Fibroblast of lung (primary cell): ENCODE measurements around the gene GNG12. TPM values are rescaled to one million over a fixed set of nuclear protein-coding genes. Genes with fewer than 3 reads are reported as not detected.
"Not testable (repeated sequence)": the region's sequence is repeated elsewhere in the genome, so short reads cannot be mapped to it uniquely, and the experiment has no call there.

Source experiments
- DNase-seq, 2 donors: peaks; one replicate each; pipeline versions ENCODE4 v3.0.0 to v3.0.0-alpha.2; 2010; ENCODE audit warnings: low read depth in 2 of 2
- H2AFZ ChIP-seq: 2 replicates; pipeline ENCODE4 v1.5.1; 2012; ENCODE audit warnings: low read length, control low read depth, inconsistent platforms
- H3K27ac ChIP-seq: 2 replicates; pipeline ENCODE4 v1.5.1; 2011; ENCODE audit warnings: low read length, control low read depth; ENCODE audit not compliant: insufficient read depth
- H3K27me3 ChIP-seq: 2 replicates; pipeline ENCODE4 v1.5.1; 2011; ENCODE audit warnings: mild to moderate bottlenecking, low read length; ENCODE audit not compliant: control insufficient read depth, insufficient read depth
- H3K36me3 ChIP-seq: 2 replicates; pipeline ENCODE4 v1.5.1; 2011; ENCODE audit warnings: low read length; ENCODE audit not compliant: control insufficient read depth, insufficient read depth
- H3K4me1 ChIP-seq: 2 replicates; pipeline ENCODE4 v1.5.1; 2011; ENCODE audit warnings: low read length; ENCODE audit not compliant: control insufficient read depth, insufficient read depth; ENCODE audit errors: extremely low read depth
- H3K4me2 ChIP-seq: 2 replicates; pipeline ENCODE4 v1.5.1; 2011; ENCODE audit warnings: low read length, control low read depth; ENCODE audit not compliant: insufficient read depth; ENCODE audit errors: extremely low read depth
- H3K4me3 ChIP-seq, 4 experiments: fragments of 200-600 bp in 1 of 4; sonication (generic) in 1 of 4; replicated peaks in 1 of 4; 2 replicates each; pipeline ENCODE4 v1.5.1; 2011 to 2016; ENCODE audit warnings: low read length in 4 of 4, low read depth in 3 of 4, mild to moderate bottlenecking in 3 of 4, control low read depth in 2 of 4, inconsistent platforms in 1 of 4, mixed read lengths in 1 of 4; ENCODE audit not compliant: insufficient read depth in 1 of 4; ENCODE audit errors: control extremely low read depth in 1 of 4
- H3K79me2 ChIP-seq: 2 replicates; pipeline ENCODE4 v1.5.1; 2012; ENCODE audit warnings: mild to moderate bottlenecking, low read length, inconsistent platforms; ENCODE audit not compliant: control insufficient read depth, insufficient read depth
- H3K9ac ChIP-seq: 2 replicates; pipeline ENCODE4 v1.5.1; 2011; ENCODE audit warnings: mild to moderate bottlenecking, low read length, control low read depth; ENCODE audit not compliant: insufficient read depth
- H3K9me3 ChIP-seq: 2 replicates; pipeline ENCODE4 v1.5.1; 2012; ENCODE audit warnings: low read depth, low read length; ENCODE audit not compliant: control insufficient read depth, insufficient read depth
- H4K20me1 ChIP-seq: 2 replicates; pipeline ENCODE4 v1.5.1; 2011; ENCODE audit warnings: low read length; ENCODE audit not compliant: control insufficient read depth, insufficient read depth; ENCODE audit errors: extremely low read depth
- CTCF ChIP-seq, 2 donors: IDR thresholded peaks in 1 of 2; conservative IDR thresholded peaks in 1 of 2; 1 replicate in 1 of 2; 2 replicates in 1 of 2; pipeline ENCODE4 v1.5.1; 2011 to 2012; ENCODE audit warnings: low read length in 2 of 2, control low read depth in 1 of 2, inconsistent platforms in 1 of 2, low read depth in 1 of 2, mild to moderate bottlenecking in 1 of 2
- EZH2 ChIP-seq: IDR thresholded peaks from 2 replicates; pipeline ENCODE4 v1.5.1; 2012; ENCODE audit warnings: low read length, control low read depth, mild to moderate bottlenecking; ENCODE audit errors: missing control alignments
- polyA plus RNA-seq, 2 donors: library from polyadenylated mRNA; depleted of rRNA in 1 of 2; stranded (reverse) in 1 of 2; unstranded in 1 of 2; fragments of >200 nt; gene quantifications; 2 replicates each; pipeline ENCODE4 v1.2.1, GENCODE V29; 2011 to 2012; ENCODE audit warnings: missing spikeins in 1 of 2
- total RNA-seq: library from RNA; depleted of rRNA; stranded (reverse); fragments of >200 nt; gene quantifications from 2 replicates; pipeline ENCODE4 v1.2.1, GENCODE V29; 2014

The GNG12 gene
- total and polyA plus RNA-seq, 2 donors (not counting 1 experiment from before 2014, with no cell fraction given): 127 to 241 TPM

GRCh38 chr1:67662884-67663283 is 170.4 kb downstream of the GNG12 start:
- H4K20me1 ChIP-seq: no peaks in the 10 kb centered on the region
- H3K27ac ChIP-seq: no peak overlapping the region
- H3K79me2 ChIP-seq: no peaks in the 10 kb centered on the region
- TF ChIP-seq EZH2 (no peak), CTCF (conservative IDR thresholded peaks at IDR 0.05 in 1 of 2, IDR thresholded peaks at IDR 0.05 in 1 of 2; ENCODE audit: low read depth in 1 of 2, low read length in 2 of 2) (no peak)
- H3K9me3 ChIP-seq: no peaks in the 10 kb centered on the region
- no peak overlapping the region for H3K4me2 ChIP-seq
- H3K4me1 ChIP-seq: no peaks in the 10 kb centered on the region
- H2AFZ ChIP-seq: no peak overlapping the region
- H3K36me3 ChIP-seq: no peaks in the 10 kb centered on the region
- H3K4me3 ChIP-seq: no peak overlapping the region
- H3K27me3 ChIP-seq: peaks cover 2% of the 10 kb centered on the region
- DNase-seq: no peak
- no peak overlapping the region for H3K9ac ChIP-seq

- no peak overlapping the region for H3K4me3 ChIP-seq
Measured at GRCh38 chr1:67659229-67659628, 174.0 kb downstream of the GNG12 start.

GRCh38 chr1:67657152-67657551 is 176.1 kb downstream of the GNG12 start:
- H3K79me2 ChIP-seq, H3K4me1 ChIP-seq, H4K20me1 ChIP-seq, H3K9ac ChIP-seq, H3K27ac ChIP-seq, H2AFZ ChIP-seq, H3K9me3 ChIP-seq, DNase-seq, H3K4me3 ChIP-seq, H3K36me3 ChIP-seq, H3K4me2 ChIP-seq, H3K27me3 ChIP-seq: not testable (repeated sequence)

More at GRCh38 chr1:67659229-67659628, 174.0 kb downstream of the GNG12 start:
- Histone ChIP-seq H3K9me3 (no peaks in the 10 kb centered on the region), H2AFZ (no peak overlapping the region), H3K36me3 (no peaks in the 10 kb centered on the region), H4K20me1 (no peaks in the 10 kb centered on the region), H3K4me1 (no peaks in the 10 kb centered on the region), H3K27me3 (peaks cover 2% of the 10 kb centered on the region), H3K4me2 (no peak overlapping the region), H3K79me2 (no peaks in the 10 kb centered on the region), H3K27ac (no peak overlapping the region), H3K9ac (no peak overlapping the region)
- TF ChIP-seq CTCF (conservative IDR thresholded peaks at IDR 0.05 in 1 of 2, IDR thresholded peaks at IDR 0.05 in 1 of 2; ENCODE audit: low read depth in 1 of 2, low read length in 2 of 2): no peak
- no peak for TF ChIP-seq EZH2
- no peak for DNase-seq
